Heart right ventricle (tissue), 16 donors: Measurements from ENCODE around the gene DMC1. TPM values are rescaled to one million over a fixed set of nuclear protein-coding genes. Genes with fewer than 3 reads are reported as not detected.

Experiments used
- ATAC-seq, 8 donors: fragments of 200-7000 bp; cut with Tn5 transposase; one replicate each; pipeline ENCODE4 v1.9.1; 2020; ENCODE audit warnings: mild to moderate bottlenecking in 8 of 8, moderate library complexity in 8 of 8, moderate number of reproducible peaks in 1 of 8
- DNase-seq, 2 donors: peaks; one replicate each; pipeline ENCODE4 v3.0.0-alpha.2; 2020
- H3K27ac ChIP-seq, 10 donors: fragments of 200-600 bp; sonication (generic) in 2 of 10; one replicate each; pipeline versions ENCODE4 v1.5.0 to v1.8.0; 2020 to 2022; ENCODE audit warnings: mild to moderate bottlenecking in 3 of 10
- H3K27me3 ChIP-seq, 7 donors: fragments of 200-600 bp; one replicate each; pipeline ENCODE4 v1.8.0; 2021 to 2022; ENCODE audit warnings: mild to moderate bottlenecking in 2 of 7
- H3K36me3 ChIP-seq, 9 donors: fragments of 200-600 bp; sonication (generic) in 1 of 9; one replicate each; pipeline versions ENCODE4 v1.5.0 to v1.8.0; 2020 to 2022; ENCODE audit warnings: mild to moderate bottlenecking in 2 of 9
- H3K4me1 ChIP-seq, 9 donors: fragments of 200-600 bp; sonication (generic) in 1 of 9; one replicate each; pipeline versions ENCODE4 v1.5.0 to v1.8.0; 2020 to 2022; ENCODE audit warnings: mild to moderate bottlenecking in 4 of 9
- H3K4me3 ChIP-seq, 10 donors: fragments of 200-600 bp; sonication (generic) in 2 of 10; one replicate each; pipeline versions ENCODE4 v1.5.0 to v1.8.0; 2020 to 2022; ENCODE audit warnings: mild to moderate bottlenecking in 7 of 10, moderate library complexity in 2 of 10
- H3K9me3 ChIP-seq, 11 donors: fragments of 200-600 bp in 10 of 11; sonication (generic) in 2 of 11; one replicate each; pipeline versions ENCODE4 v1.5.0 to v1.8.0; 2013 to 2022; ENCODE audit warnings: mild to moderate bottlenecking in 2 of 11, control low read depth in 1 of 11, moderate library complexity in 1 of 11
- CTCF ChIP-seq, 9 donors: fragments of 200-600 bp; sonication (generic) in 2 of 9; IDR thresholded peaks; one replicate each; pipeline versions ENCODE4 v1.5.0 to v1.8.0; 2021 to 2022; ENCODE audit warnings: antibody characterized with exemption in 9 of 9, mild to moderate bottlenecking in 5 of 9, moderate library complexity in 1 of 9
- WGBS, 2 donors: extraction: QIAGEN DNeasy Blood & Tissue Kit; methylation state at CpG; one replicate each; pipeline ENCODE4 v1.1.7; 2013; ENCODE audit warnings: inconsistent platforms in 1 of 2; 5-methylcytosine and 5-hydroxymethylcytosine counted together
- intact Hi-C, 10 donors: fragments of 100-400 bp; cut with DNase I; formaldehyde crosslinking; loops; one replicate each; pipeline versions ENCODE4 v1.11.1 to v1.14.2; 2022
- polyA plus RNA-seq, 2 donors: library from polyadenylated mRNA; stranded (reverse); fragments of 200-250 nt; gene quantifications; one replicate each; pipeline ENCODE4 v1.2.3, GENCODE V29; 2013
- total RNA-seq, 10 donors: library from RNA; stranded (reverse); fragmentation: NEBNext Ultra II Directional in 3 of 10; extraction: Animal tissue kit (Norgen Biotek cat#: 25700) in 3 of 10; gene quantifications; one replicate each; pipeline versions ENCODE4 v1.2.1 to v1.2.4, GENCODE V29; 2021 to 2023
- donor health status: Arrhythmogenic right ventricular cardiomyopathy.
- donor health status: ischemic (EF 13 %, LVEDD 7.1; RV severe dilation, severe dysfunction).
- donor health status: healthy with polysubstance abuse.
- donor health status: DM: no; HTN: yes; CAD: no.
- donor health status: DM: no; HTN: no; CAD: no.
- donor health status: ischemic (EF 25% LVEDD 6.9; RV normal size, moderate dysfunction).
- donor health status: ischemic (EF 25% LVEDD 5.7; RV mildly dilated, moderate dysfunction).
- donor health status: healthy.
- donor health status: DM: yes; HTN: yes; CAD: no.
- donor health status: Ischemic cardiomyopathy.
- donor health status: ischemic (EF 35%, LVEDD 5.7; RV mildly dilated, moderate dysfunction).
- donor health status: nonischemic (EF 11% LVEDD 7.7; RV severe dilation, severe dysfunction).
- donor health status: DM: yes; HTN: yes; CAD: no.
- donor health status: PGD.
- donor health status: ischemic (EF 29% LVEDD 5.4; RV normal size, mild dysfunction).
- donor health status: nonischemic (EF 23%, LVEDD 6.1; RV moderate dilation, normal function).

Gene DMC1
- total and polyA plus RNA-seq, 12 donors, result 0.12 to 3.2 (median 1.3) TPM

- ATAC-seq, result peak; percentile 55 to 96 (median 93)
Observed at GRCh38 chr22:38614332-38615063, 44.5 kb upstream of the DMC1 start.

GRCh38 chr22:38613588-38613987 lies 43.6 kb upstream of the DMC1 start:
- Histone ChIP-seq H3K27ac (peak overlapping the region in 8 of 10 donors; percentile 57 to 89 (median 81)), H3K27me3 (no peaks in the 10 kb centered on the region), H3K36me3 (no peaks in the 10 kb centered on the region), H3K4me1 (peaks cover 0 to 21% (median 9%) of the 10 kb centered on the region in 9 donors), H3K9me3 (peaks cover 0 to 13% (median 3%) of the 10 kb centered on the region in 11 donors), H3K4me3 (no peak overlapping the region)
- WGBS, 2 donors, result 92 to 96% methylated on average over 4 of the region's 4 CpGs
- TF ChIP-seq CTCF (IDR thresholded peaks at IDR 0.05), result no peak
- DNase-seq (no peak), ATAC-seq (no peak)
- intact Hi-C loops, result no loop called here

More at GRCh38 chr22:38614332-38615063, 44.5 kb upstream of the DMC1 start:
- H3K27me3 ChIP-seq, result no peaks in the 10 kb centered on the region
- no peak overlapping the region for H3K4me3 ChIP-seq
- H3K36me3 ChIP-seq, result no peaks in the 10 kb centered on the region
- H3K4me1 ChIP-seq, result peaks cover 0 to 21% (median 9%) of the 10 kb centered on the region in 9 donors
- no peak for TF ChIP-seq CTCF (IDR thresholded peaks at IDR 0.05)
- peak in 1 of 2 donors; percentile 28 for DNase-seq
- H3K9me3 ChIP-seq, result peaks cover 0 to 18% (median 3%) of the 10 kb centered on the region in 11 donors
- peak overlapping the region in 8 of 10 donors; percentile 57 to 93 (median 83) for H3K27ac ChIP-seq
- WGBS, 2 donors, result 45 to 48% methylated on average over 4 of the region's 4 CpGs
- intact Hi-C loops, result no loop called here

- Histone ChIP-seq H3K36me3 (no peaks in the 10 kb centered on the region), H3K27ac (peak overlapping the region in 2 of 10 donors; percentile 7 to 9), H3K9me3 (peaks cover 0 to 1% (median 0%) of the 10 kb centered on the region in 11 donors), H3K4me1 (peaks cover 0 to 21% (median 9%) of the 10 kb centered on the region in 9 donors), H3K27me3 (no peaks in the 10 kb centered on the region), H3K4me3 (no peak overlapping the region)
- intact Hi-C loops, result no loop called here
- no peak for TF ChIP-seq CTCF (IDR thresholded peaks at IDR 0.05)
- ATAC-seq, result peak in 1 of 8 donors; percentile 20
- DNase-seq, result no peak
- WGBS, 2 donors, result 84 to 91% methylated on average over 5 of the region's 5 CpGs
Observed at GRCh38 chr22:38612217-38613006, 42.4 kb upstream of the DMC1 start.

GRCh38 chr22:38611559-38611958 lies 41.6 kb upstream of the DMC1 start:
- no peak for TF ChIP-seq CTCF (IDR thresholded peaks at IDR 0.05)
- H3K27me3 ChIP-seq, result no peaks in the 10 kb centered on the region
- WGBS, 2 donors, result 96 to 99% methylated on average over 5 of the region's 5 CpGs
- DNase-seq (no peak), ATAC-seq (no peak)
- H3K4me3 ChIP-seq, result no peak overlapping the region
- no peak overlapping the region for H3K27ac ChIP-seq
- no peaks in the 10 kb centered on the region for H3K9me3 ChIP-seq
- intact Hi-C loops, result no loop called here
- H3K36me3 ChIP-seq, result no peaks in the 10 kb centered on the region
- H3K4me1 ChIP-seq, result peaks cover 0 to 21% (median 9%) of the 10 kb centered on the region in 9 donors
